Epithelial cell of esophagus (primary cell): Measurements from ENCODE around the gene LVRN.

Experiments
- DNase-seq: peaks from one replicate; pipeline ENCODE4 v3.0.0; 2010; ENCODE audit warnings: low read depth
- H3K4me3 ChIP-seq: 2 replicates; pipeline ENCODE4 v1.5.1; 2011; ENCODE audit warnings: mild to moderate bottlenecking, low read length, control low read depth
- CTCF ChIP-seq: IDR thresholded peaks from 2 replicates; pipeline ENCODE4 v1.5.1; 2011; ENCODE audit warnings: low read depth, mild to moderate bottlenecking, low read length, control low read depth, inconsistent platforms; ENCODE audit not compliant: insufficient read depth; ENCODE audit errors: missing control alignments

The LVRN gene

GRCh38 chr5:116002116-116002906 is 40.0 kb downstream of the LVRN start:
- H3K4me3 ChIP-seq = no peak overlapping the region
- peak; percentile 24 for DNase-seq
- TF ChIP-seq CTCF = no peak

DNA sequence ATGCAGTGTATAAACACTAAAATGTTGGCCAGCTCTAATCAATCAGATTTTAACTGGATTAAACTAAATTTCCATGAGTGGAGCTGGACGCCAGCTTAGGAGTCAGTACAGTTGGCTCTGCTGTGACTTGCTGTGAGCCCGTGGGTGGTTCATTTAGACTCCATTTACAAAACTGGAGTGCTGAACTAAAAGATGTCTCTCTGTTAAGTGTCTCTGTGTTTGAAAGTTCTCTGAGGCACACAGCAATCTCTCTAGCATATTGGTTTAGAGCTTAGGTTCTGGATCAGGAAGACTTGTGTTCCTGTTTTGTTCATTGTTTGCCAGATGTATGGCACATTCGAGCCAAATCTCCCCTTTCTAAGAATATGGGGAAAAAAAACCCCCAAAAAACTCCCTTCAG is 42.0 kb downstream of the LVRN start:
- no peak overlapping the region for H3K4me3 ChIP-seq
- no peak for DNase-seq
- TF ChIP-seq CTCF = no peak

DNA sequence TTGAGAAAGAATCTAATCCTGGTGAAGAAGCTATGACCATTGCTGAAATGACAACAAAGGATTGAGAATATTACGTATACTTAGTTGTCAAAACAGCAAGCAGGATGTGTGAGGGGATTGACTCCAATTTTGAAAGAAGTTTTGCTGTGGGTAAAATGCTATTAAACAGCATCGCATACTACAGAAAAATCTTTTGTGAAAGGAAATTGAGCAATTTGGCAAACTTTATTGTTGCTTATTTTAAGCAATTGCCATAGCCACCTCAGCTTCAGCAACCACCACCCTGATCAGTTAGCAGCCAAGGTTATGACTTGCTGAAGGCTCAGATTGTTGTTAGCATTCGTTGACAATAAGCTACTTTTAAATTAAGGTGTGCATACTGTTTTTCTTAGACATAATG is 47.5 kb downstream of the LVRN start:
- no peak for TF ChIP-seq CTCF

DNA sequence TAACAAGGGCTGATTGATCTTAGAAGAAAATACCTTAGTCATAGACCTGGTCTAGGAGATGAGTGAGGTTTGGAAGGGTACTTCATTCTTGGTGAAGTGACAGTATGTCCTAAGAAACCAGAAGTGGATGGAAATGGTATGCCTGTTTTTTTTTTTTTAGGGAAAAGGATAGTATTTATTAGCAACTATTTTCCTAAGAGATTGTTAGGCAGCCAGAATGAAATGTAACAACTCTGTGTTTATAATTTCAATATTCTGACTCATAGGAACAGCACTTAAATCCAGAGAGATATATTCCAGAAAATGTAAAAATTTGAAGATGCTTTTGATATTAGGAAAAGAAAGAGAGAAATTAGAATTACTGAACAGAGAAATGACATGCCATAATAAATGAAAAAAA is 48.8 kb downstream of the LVRN start:
- H3K4me3 ChIP-seq = no peak overlapping the region
- no peak for DNase-seq
- TF ChIP-seq CTCF = no peak

More for the DNA sequence above, 47.5 kb downstream of the LVRN start:
- no peak overlapping the region for H3K4me3 ChIP-seq
- no peak for DNase-seq

GRCh38 chr5:116013207-116013785 is 51.0 kb downstream of the LVRN start:
- no peak overlapping the region for H3K4me3 ChIP-seq
- TF ChIP-seq CTCF = no peak
- DNase-seq = no peak

DNA sequence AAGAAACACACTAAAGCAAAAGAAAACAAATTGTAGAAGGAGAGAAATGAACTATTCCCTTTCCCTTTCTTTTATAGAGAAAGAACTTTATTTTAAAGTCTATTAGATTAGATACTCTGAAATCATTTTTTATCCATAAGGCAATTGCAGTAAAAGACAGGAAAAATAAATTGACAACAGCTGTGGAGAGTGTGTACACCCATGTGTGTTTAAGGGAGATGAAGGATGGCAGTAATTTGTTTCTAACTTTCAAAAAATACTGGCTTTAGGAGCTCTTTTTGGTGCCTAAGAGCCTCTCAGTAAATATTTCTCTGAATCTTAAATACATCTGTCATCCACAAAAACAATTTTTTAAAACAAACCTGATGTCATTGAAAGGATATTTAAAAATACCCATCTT is 51.7 kb downstream of the LVRN start:
- H3K4me3 ChIP-seq = no peak overlapping the region
- no peak for DNase-seq
- no peak for TF ChIP-seq CTCF

DNA sequence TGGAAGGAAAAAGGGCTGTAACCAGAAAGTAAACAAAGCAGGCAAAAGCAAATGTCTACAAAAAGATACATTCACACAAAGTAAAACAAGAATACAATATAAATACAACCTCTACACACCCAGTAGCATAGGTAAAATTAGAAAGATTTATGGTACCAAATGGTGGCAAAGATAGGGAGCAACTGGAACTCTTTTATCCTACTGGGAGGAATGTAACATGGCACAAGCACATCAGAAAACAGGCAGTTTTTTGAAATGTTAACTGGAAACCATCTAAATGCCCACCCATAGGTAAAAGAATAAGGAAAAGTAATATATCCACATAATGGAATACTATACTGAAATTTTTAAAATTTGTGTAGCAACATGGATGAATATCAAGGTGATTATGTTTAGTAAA is 61.3 kb downstream of the LVRN start:
- DNase-seq = no peak
- H3K4me3 ChIP-seq = no peak overlapping the region
- TF ChIP-seq CTCF = peak; percentile 30
